GM18868 (cell line): ENCODE data around the gene MAP4.
"Not testable (repeated sequence)": the region's sequence is repeated elsewhere in the genome, so short reads cannot be mapped to it uniquely, and the experiment has no call there.

Experiments used
- ATAC-seq: cut with Tn5 transposase; IDR thresholded peaks from one replicate; pipeline ENCODE4 v1.9.1; 2021; ENCODE audit warnings: mild to moderate bottlenecking, moderate library complexity; ENCODE audit not compliant: unreplicated experiment

MAP4 gene

GRCh38 chr3:48018841-48019240 lies 2.6 kb upstream of the MAP4 start:
- no peak for ATAC-seq

- no peak for ATAC-seq
Measured at GRCh38 chr3:48015431-48016180, 610 bp downstream of the MAP4 start.

GRCh38 chr3:48014358-48014757 lies 1.9 kb downstream of the MAP4 start:
- no peak for ATAC-seq

GRCh38 chr3:48013288-48013980 lies 2.8 kb downstream of the MAP4 start:
- ATAC-seq, result no peak

- no peak for ATAC-seq
Measured at GRCh38 chr3:48012659-48013058, 3.6 kb downstream of the MAP4 start.

- ATAC-seq, result not testable (repeated sequence)
Measured at GRCh38 chr3:48008066-48008465, 8.2 kb downstream of the MAP4 start.

GRCh38 chr3:48007361-48007760 lies 8.9 kb downstream of the MAP4 start:
- ATAC-seq, result not testable (repeated sequence)

GRCh38 chr3:48006794-48007193 lies 9.4 kb downstream of the MAP4 start:
- ATAC-seq, result not testable (repeated sequence)

- no peak for ATAC-seq
Measured at GRCh38 chr3:48004694-48005093, 11.5 kb downstream of the MAP4 start.

GRCh38 chr3:48002787-48003186 lies 13.4 kb downstream of the MAP4 start:
- no peak for ATAC-seq

- no peak for ATAC-seq
Measured at GRCh38 chr3:48001991-48002390, 14.2 kb downstream of the MAP4 start.

GRCh38 chr3:48000212-48000611 lies 16.0 kb downstream of the MAP4 start:
- ATAC-seq, result no peak

- no peak for ATAC-seq
Measured at GRCh38 chr3:47996440-47996839, 19.8 kb downstream of the MAP4 start.

GRCh38 chr3:47994180-47994579 lies 22.0 kb downstream of the MAP4 start:
- ATAC-seq, result no peak

GRCh38 chr3:47991341-47991740 lies 24.9 kb downstream of the MAP4 start:
- ATAC-seq, result no peak

GRCh38 chr3:47989981-47990440 lies 26.2 kb downstream of the MAP4 start:
- no peak for ATAC-seq

GRCh38 chr3:47985381-47985780 lies 30.8 kb downstream of the MAP4 start:
- no peak for ATAC-seq

- ATAC-seq, result no peak
Measured at GRCh38 chr3:47984075-47984728, 32.0 kb downstream of the MAP4 start.

GRCh38 chr3:47980795-47981194 lies 35.4 kb downstream of the MAP4 start:
- ATAC-seq, result no peak

GRCh38 chr3:47979070-47979469 lies 37.1 kb downstream of the MAP4 start:
- ATAC-seq, result no peak

- no peak for ATAC-seq
Measured at GRCh38 chr3:47978386-47978785, 37.8 kb downstream of the MAP4 start.
